ENCODE data around the gene FASN.

Gene FASN

GRCh38 chr17:82081966-82082365 is 16.1 kb downstream of the FASN start:
- DNase-seq: no peak
- in situ Hi-C loops (cut with HindIII; ENCODE audit: low pct_ligation_motif_present, low pct_unique_long_range_greater_than_20kb, low sequenced_read_pairs): no loop called here

- no peak for DNase-seq
- in situ Hi-C loops (cut with HindIII; ENCODE audit: low pct_ligation_motif_present, low pct_unique_long_range_greater_than_20kb, low sequenced_read_pairs): no loop called here
Observed at GRCh38 chr17:82081546-82081945, 16.5 kb downstream of the FASN start.

DNA sequence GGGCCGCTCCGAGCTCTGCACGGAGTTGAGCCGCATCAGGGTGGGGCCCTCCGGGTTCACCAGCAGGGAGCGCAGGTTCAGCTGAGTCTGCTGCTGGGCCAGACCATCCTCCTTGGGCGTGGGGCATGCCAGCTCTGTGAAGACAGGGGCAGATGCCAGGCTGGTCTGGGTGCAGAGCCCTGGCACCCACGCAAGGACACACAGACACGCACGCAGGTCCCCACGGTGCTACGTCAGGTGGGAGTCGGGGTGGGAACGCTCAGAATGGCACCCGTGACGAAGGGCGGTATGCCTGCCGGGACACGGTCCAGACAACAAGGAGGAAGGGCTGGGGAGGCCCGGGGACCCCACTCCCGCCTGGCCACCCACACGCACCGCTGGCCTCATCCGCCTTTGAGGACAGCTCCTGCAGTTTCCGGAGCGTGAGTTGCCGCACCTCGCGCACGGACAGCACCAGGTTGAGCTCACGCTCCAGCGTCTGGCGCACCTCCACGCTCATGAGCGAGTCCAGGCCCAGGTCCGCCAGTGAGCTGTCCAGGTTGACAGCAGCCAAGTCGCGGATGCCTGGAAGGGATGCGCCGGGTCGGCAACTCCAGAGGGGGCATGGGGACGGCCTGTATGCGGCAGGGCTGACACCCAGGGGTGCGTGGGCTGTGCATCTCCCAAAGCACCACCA is 17.1 kb downstream of the FASN start:
- in situ Hi-C loops (cut with HindIII; ENCODE audit: low pct_ligation_motif_present, low pct_unique_long_range_greater_than_20kb, low sequenced_read_pairs): no loop called here
- no peak for DNase-seq

GRCh38 chr17:82080048-82080788 is 17.8 kb downstream of the FASN start:
- no peak for DNase-seq
- in situ Hi-C loops (cut with HindIII; ENCODE audit: low pct_ligation_motif_present, low pct_unique_long_range_greater_than_20kb, low sequenced_read_pairs): no loop called here

GRCh38 chr17:82079001-82079677 is 18.9 kb downstream of the FASN start:
- in situ Hi-C loops (cut with HindIII; ENCODE audit: low pct_ligation_motif_present, low pct_unique_long_range_greater_than_20kb, low sequenced_read_pairs): no loop called here
- no peak for DNase-seq

- DNase-seq: no peak
- in situ Hi-C loops (cut with HindIII; ENCODE audit: low pct_ligation_motif_present, low pct_unique_long_range_greater_than_20kb, low sequenced_read_pairs): no loop called here
Observed at GRCh38 chr17:82078433-82078832, 19.6 kb downstream of the FASN start.

GRCh38 chr17:82077617-82078358 is 20.2 kb downstream of the FASN start:
- DNase-seq: no peak
- in situ Hi-C loops (cut with HindIII; ENCODE audit: low pct_ligation_motif_present, low pct_unique_long_range_greater_than_20kb, low sequenced_read_pairs): no loop called here

GRCh38 chr17:82076785-82077591 is 21.0 kb downstream of the FASN start:
- in situ Hi-C loops (cut with HindIII; ENCODE audit: low pct_ligation_motif_present, low pct_unique_long_range_greater_than_20kb, low sequenced_read_pairs): no loop called here
- DNase-seq: no peak

DNA sequence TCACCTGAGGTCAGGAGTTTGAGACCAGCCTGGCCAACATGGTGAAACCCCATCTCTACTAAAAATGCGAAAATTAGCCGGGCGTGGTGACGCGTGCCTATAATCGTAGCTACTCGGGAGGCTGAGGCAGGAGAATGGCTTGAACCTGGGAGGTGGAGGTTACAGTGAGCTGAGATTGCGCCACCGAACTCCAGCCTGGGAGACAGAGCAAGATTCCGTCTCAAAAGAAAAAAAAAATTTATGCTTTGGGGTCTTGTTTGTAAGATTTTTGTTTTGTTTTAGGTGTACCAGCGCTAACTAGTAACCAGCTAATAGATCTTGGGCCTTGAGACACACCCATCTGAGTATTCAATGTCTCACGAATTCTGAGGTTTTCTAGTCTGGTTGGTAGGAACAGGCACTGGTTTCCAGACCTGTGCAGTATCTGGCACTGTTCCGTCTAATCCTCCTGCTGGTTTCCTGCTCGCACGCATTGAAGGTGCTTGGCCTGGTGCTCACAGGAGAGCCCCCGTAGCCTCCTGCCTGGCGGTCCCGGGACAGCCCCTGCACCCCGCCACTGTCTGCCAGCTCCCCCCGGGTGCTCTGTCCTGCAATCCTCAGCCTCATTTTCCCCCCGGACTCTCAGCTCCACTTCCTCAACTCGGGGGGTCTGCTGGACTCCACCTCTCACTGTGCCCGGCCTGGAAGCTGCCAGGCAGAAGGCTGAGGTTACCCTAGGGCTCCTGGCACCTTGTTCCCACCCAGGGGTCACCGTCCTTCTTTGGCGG is 21.8 kb downstream of the FASN start:
- no peak for DNase-seq
- in situ Hi-C loops (cut with HindIII; ENCODE audit: low pct_ligation_motif_present, low pct_unique_long_range_greater_than_20kb, low sequenced_read_pairs): no loop called here

- no peak for DNase-seq
Observed at GRCh38 chr17:82073446-82073845, 24.6 kb downstream of the FASN start.

GRCh38 chr17:82072827-82073226 is 25.2 kb downstream of the FASN start:
- in situ Hi-C loops (cut with HindIII; ENCODE audit: low pct_ligation_motif_present, low pct_unique_long_range_greater_than_20kb, low sequenced_read_pairs): no loop called here
- no peak for DNase-seq

More at GRCh38 chr17:82073446-82073845, 24.6 kb downstream of the FASN start:
- in situ Hi-C loops (cut with HindIII; ENCODE audit: low pct_ligation_motif_present, low pct_unique_long_range_greater_than_20kb, low sequenced_read_pairs): no loop called here

- DNase-seq: no peak
- in situ Hi-C loops (cut with HindIII; ENCODE audit: low pct_ligation_motif_present, low pct_unique_long_range_greater_than_20kb, low sequenced_read_pairs): no loop called here
Observed at GRCh38 chr17:82070611-82071010, 27.4 kb downstream of the FASN start.

GRCh38 chr17:82065638-82066303 is 32.3 kb downstream of the FASN start, which contains the start of gene DUS1L:
DUS1L (minus strand) TSS chr17:82065804; CDS start chr17:82065059, 745 bp downstream.
- in situ Hi-C loops (cut with HindIII; ENCODE audit: low pct_ligation_motif_present, low pct_unique_long_range_greater_than_20kb, low sequenced_read_pairs): no loop called here
- peak; percentile 61 for DNase-seq

DNA sequence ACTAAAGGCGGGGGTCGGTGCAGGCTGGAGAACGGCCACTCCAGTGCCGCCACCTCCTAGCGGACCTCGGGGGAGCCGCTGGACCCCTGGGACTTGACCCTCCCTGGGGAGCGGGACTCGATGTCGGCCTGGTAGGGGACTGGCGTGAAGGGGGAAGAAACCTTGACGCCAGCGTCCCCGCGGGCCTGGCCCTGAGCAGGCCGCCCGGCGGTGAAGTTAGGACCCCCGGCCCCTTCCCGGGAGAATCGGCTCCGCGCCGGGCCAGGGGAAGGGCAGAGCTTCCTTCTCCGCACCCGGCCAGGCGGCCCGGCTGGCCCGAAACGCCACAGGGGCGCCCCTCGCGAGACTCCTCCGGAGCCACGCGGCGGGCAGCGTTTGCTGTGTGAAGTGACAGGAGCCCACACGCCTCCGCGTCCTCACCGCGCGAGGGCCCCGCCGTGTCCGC is 32.8 kb downstream of the FASN start:
- peak; percentile 44 for DNase-seq

GRCh38 chr17:82064433-82065192 is 33.4 kb downstream of the FASN start:
- in situ Hi-C loops (cut with HindIII; ENCODE audit: low pct_ligation_motif_present, low pct_unique_long_range_greater_than_20kb, low sequenced_read_pairs): no loop called here
- no peak for DNase-seq

More for the DNA sequence above, 32.8 kb downstream of the FASN start:
- in situ Hi-C loops (cut with HindIII; ENCODE audit: low pct_ligation_motif_present, low pct_unique_long_range_greater_than_20kb, low sequenced_read_pairs): no loop called here

Measured in ACHN (cell line).